ENCODE results near the gene LPP.

GRCh38 chr3:188207941-188208515 is 54.1 kb downstream of the LPP start:
- TF ChIP-seq, protein P1, sequence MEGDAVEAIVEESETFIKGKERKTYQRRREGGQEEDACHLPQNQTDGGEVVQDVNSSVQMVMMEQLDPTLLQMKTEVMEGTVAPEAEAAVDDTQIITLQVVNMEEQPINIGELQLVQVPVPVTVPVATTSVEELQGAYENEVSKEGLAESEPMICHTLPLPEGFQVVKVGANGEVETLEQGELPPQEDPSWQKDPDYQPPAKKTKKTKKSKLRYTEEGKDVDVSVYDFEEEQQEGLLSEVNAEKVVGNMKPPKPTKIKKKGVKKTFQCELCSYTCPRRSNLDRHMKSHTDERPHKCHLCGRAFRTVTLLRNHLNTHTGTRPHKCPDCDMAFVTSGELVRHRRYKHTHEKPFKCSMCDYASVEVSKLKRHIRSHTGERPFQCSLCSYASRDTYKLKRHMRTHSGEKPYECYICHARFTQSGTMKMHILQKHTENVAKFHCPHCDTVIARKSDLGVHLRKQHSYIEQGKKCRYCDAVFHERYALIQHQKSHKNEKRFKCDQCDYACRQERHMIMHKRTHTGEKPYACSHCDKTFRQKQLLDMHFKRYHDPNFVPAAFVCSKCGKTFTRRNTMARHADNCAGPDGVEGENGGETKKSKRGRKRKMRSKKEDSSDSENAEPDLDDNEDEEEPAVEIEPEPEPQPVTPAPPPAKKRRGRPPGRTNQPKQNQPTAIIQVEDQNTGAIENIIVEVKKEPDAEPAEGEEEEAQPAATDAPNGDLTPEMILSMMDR (IDR thresholded peaks at IDR 0.05), result no peak
- no peak for TF ChIP-seq ZFX (IDR thresholded peaks at IDR 0.05; ENCODE audit: borderline replicate concordance)

Measured in 22Rv1 (cell line).